Vein endothelial cell (primary cell): Measurements from ENCODE around the gene NEK2. TPM values are rescaled to one million over a fixed set of nuclear protein-coding genes. Genes with fewer than 3 reads are reported as not detected.

Experiments
- total RNA-seq: library from RNA; depleted of rRNA; stranded (reverse); fragments of >200 nt; gene quantifications from 2 replicates; pipeline ENCODE4 v1.2.3, GENCODE V29; 2012

Gene NEK2
- 7.2 and 13.8 TPM in 2 replicates for total RNA-seq

DNA sequence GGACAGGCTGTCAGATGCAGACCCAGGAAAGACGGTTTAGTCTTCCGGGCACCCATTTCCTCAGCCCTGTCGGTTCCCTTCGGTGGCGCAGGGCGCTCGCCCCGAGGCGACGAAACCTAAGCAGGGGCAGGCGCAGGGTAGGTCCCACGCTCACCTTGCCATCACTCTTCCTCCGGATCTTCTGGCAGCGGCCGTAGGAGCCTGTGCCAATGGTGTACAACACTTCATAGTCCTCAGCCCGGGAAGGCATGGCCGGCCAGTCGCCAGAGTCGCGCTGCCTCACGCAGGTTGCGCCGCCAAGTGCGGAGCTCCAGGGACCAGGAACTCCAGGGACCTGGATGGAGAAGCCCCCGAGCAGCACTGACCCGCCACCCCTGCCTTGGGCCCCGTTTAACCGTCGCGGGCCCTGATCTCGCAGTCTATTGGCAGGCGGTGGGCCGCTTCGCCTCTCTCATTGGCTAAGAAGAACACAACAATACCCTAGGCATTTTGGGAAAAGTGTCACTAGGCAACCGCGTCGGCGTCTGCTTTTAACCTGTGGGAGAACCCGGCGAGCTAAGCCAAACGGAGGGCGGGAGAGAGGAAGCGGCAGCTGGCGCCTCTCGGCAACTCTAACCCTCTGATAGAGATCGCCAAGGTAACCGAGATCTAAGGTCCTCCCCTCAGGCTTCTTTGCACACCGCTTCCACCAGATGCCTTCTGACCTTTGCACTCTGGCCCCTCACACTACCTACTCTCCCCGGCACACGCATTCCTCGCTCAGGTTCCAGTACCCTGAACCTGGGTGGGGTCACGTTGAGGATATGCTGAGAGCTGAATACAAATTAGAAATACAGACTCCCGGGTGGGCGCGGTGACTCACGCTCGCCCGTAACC is at the start of gene NEK2:
NEK2 (minus strand) TSS at position 392 of the 876 bp plus-strand sequence; CDS start at position 250, 142 bp downstream.

Other genes with a start within 250 kb of the NEK2 start
- gene RD3, start 183.5 kb downstream of the NEK2 start, total RNA-seq: not detected in 2 replicates
- gene SLC30A1, start 96.5 kb downstream of the NEK2 start, total RNA-seq: 47.7 and 54.5 TPM in 2 replicates
- gene LPGAT1, start 155.1 kb upstream of the NEK2 start, total RNA-seq: 36.5 and 49.0 TPM in 2 replicates